ENCODE measurements around the gene CDK17.

Gene CDK17

GRCh38 chr12:96237035-96237434 is 163.2 kb downstream of the CDK17 start:
- H3K4me3 ChIP-seq (ENCODE audit: low read depth, low read length): no peak overlapping the region
- no peak for TF ChIP-seq CTCF (IDR thresholded peaks at IDR 0.05; ENCODE audit: control insufficient read depth, extremely low read depth, insufficient read depth)
- DNase-seq (ENCODE audit: low read depth): no peak

GRCh38 chr12:96236221-96236822 is 163.9 kb downstream of the CDK17 start:
- DNase-seq (ENCODE audit: low read depth): no peak
- H3K4me3 ChIP-seq (ENCODE audit: low read depth, low read length): no peak overlapping the region
- no peak for TF ChIP-seq CTCF (IDR thresholded peaks at IDR 0.05; ENCODE audit: control insufficient read depth, extremely low read depth, insufficient read depth)

- TF ChIP-seq CTCF (IDR thresholded peaks at IDR 0.05; ENCODE audit: control insufficient read depth, extremely low read depth, insufficient read depth): no peak
- DNase-seq (ENCODE audit: low read depth): no peak
- no peak overlapping the region for H3K4me3 ChIP-seq (ENCODE audit: low read depth, low read length)
Observed at GRCh38 chr12:96235484-96235826, 164.8 kb downstream of the CDK17 start.

- no peak overlapping the region for H3K4me3 ChIP-seq (ENCODE audit: low read depth, low read length)
- no peak for DNase-seq (ENCODE audit: low read depth)
- TF ChIP-seq CTCF (IDR thresholded peaks at IDR 0.05; ENCODE audit: control insufficient read depth, extremely low read depth, insufficient read depth): no peak
Observed at GRCh38 chr12:96234591-96235483, 165.4 kb downstream of the CDK17 start.

GRCh38 chr12:96233939-96234461 is 166.2 kb downstream of the CDK17 start:
- no peak for DNase-seq (ENCODE audit: low read depth)

GRCh38 chr12:96233168-96233567 is 167.1 kb downstream of the CDK17 start:
- no peak for DNase-seq (ENCODE audit: low read depth)
- no peak for TF ChIP-seq CTCF (IDR thresholded peaks at IDR 0.05; ENCODE audit: control insufficient read depth, extremely low read depth, insufficient read depth)
- H3K4me3 ChIP-seq (ENCODE audit: low read depth, low read length): no peak overlapping the region

More at GRCh38 chr12:96233939-96234461, 166.2 kb downstream of the CDK17 start:
- no peak for TF ChIP-seq CTCF (IDR thresholded peaks at IDR 0.05; ENCODE audit: control insufficient read depth, extremely low read depth, insufficient read depth)
- no peak overlapping the region for H3K4me3 ChIP-seq (ENCODE audit: low read depth, low read length)

All from LNCaP clone FGC (cell line).